HEK293 (cell line): ENCODE data around the gene PARL.

ENCODE experiments used
- CTCF ChIA-PET: fragments of 350-600 bp; formaldehyde crosslinking; extraction: SDS; loops from one replicate; lab custom pipeline; 2021; ENCODE audit warnings: antibody characterized with exemption; lab: Yijun Ruan, JAX
- POLR2A ChIA-PET: fragments of 300-600 bp; formaldehyde crosslinking; extraction: SDS; loops from one replicate; lab custom pipeline; 2020; ENCODE audit warnings: antibody characterized with exemption, inconsistent platforms; lab: Yijun Ruan, JAX
- H3K27ac ChIP-seq: fragments of 200-500 bp; sonication (Bioruptor generic); 2 replicates; pipeline ENCODE4 v1.5.1; 2014; ENCODE audit warnings: low read depth, low read length, control low read depth, inconsistent platforms; ENCODE audit errors: extremely low read depth
- H3K36me3 ChIP-seq, 2 experiments: fragments of 200-500 bp in 1 of 2; sonication (Bioruptor generic) in 1 of 2; 1 replicate in 1 of 2; 2 replicates in 1 of 2; pipeline ENCODE4 v1.5.1; 2014 to 2017; ENCODE audit warnings: inconsistent platforms in 2 of 2, low read length in 2 of 2; ENCODE audit not compliant: control insufficient read depth in 2 of 2, insufficient read depth in 1 of 2
- H3K4me1 ChIP-seq: fragments of 200-500 bp; sonication (Bioruptor generic); 2 replicates; pipeline ENCODE4 v1.5.1; 2014; ENCODE audit warnings: mild to moderate bottlenecking, low read length, inconsistent platforms; ENCODE audit not compliant: control insufficient read depth, insufficient read depth
- H3K4me3 ChIP-seq: 2 replicates; pipeline ENCODE4 v1.5.1; 2011; ENCODE audit warnings: low read depth, mild to moderate bottlenecking, control low read depth, low read length, moderate library complexity
- H3K9me3 ChIP-seq: fragments of 200-500 bp; sonication (Bioruptor generic); 2 replicates; pipeline ENCODE4 v1.5.1; 2014; ENCODE audit warnings: low read depth, low read length, inconsistent platforms; ENCODE audit not compliant: control insufficient read depth, insufficient read depth
- KLF1 ChIP-seq: fragments of 450-650 bp; formaldehyde crosslinking; IDR thresholded peaks from 2 replicates; pipeline ENCODE4 v1.5.1; 2016; ENCODE audit warnings: missing biosample characterization, missing genetic modification characterization
- KLF10 ChIP-seq: fragments of 450-650 bp; IDR thresholded peaks from 2 replicates; pipeline ENCODE4 v1.5.1; 2018; ENCODE audit warnings: missing biosample characterization, mild to moderate bottlenecking, missing genetic modification characterization
- SALL2 ChIP-seq: fragments of 450-650 bp; formaldehyde crosslinking; IDR thresholded peaks from 2 replicates; pipeline ENCODE4 v1.5.0; 2017; ENCODE audit warnings: missing biosample characterization, mild to moderate bottlenecking, missing genetic modification characterization, borderline replicate concordance
- ZBTB17 ChIP-seq: fragments of 450-650 bp; formaldehyde crosslinking; IDR thresholded peaks from 2 replicates; pipeline ENCODE4 v1.5.1; 2016; ENCODE audit warnings: missing biosample characterization, missing genetic modification characterization
- ZBTB20 ChIP-seq: fragments of 450-650 bp; formaldehyde crosslinking; IDR thresholded peaks from 2 replicates; pipeline ENCODE4 v1.5.1; 2016; ENCODE audit warnings: missing biosample characterization, missing genetic modification characterization
- ZNF146 ChIP-seq: fragments of 450-650 bp; formaldehyde crosslinking; IDR thresholded peaks from 2 replicates; pipeline ENCODE4 v1.5.1; 2016; ENCODE audit warnings: missing biosample characterization, missing genetic modification characterization
- ZNF335 ChIP-seq: fragments of 450-650 bp; formaldehyde crosslinking; conservative IDR thresholded peaks from 2 replicates; pipeline ENCODE4 v1.5.1; 2016; ENCODE audit warnings: missing biosample characterization, missing genetic modification characterization
- ZNF366 ChIP-seq: fragments of 450-650 bp; formaldehyde crosslinking; conservative IDR thresholded peaks from 2 replicates; pipeline ENCODE4 v1.5.1; 2016; ENCODE audit warnings: missing biosample characterization, missing genetic modification characterization
- ZNF521 ChIP-seq: fragments of 450-650 bp; formaldehyde crosslinking; IDR thresholded peaks from 2 replicates; pipeline ENCODE4 v1.5.1; 2017; ENCODE audit warnings: missing biosample characterization, mild to moderate bottlenecking, missing genetic modification characterization
- ZNF548 ChIP-seq: fragments of 450-650 bp; formaldehyde crosslinking; IDR thresholded peaks from 2 replicates; pipeline ENCODE4 v1.5.1; 2016; ENCODE audit warnings: missing biosample characterization, missing genetic modification characterization
- ZNF571 ChIP-seq: fragments of 450-650 bp; formaldehyde crosslinking; IDR thresholded peaks from 2 replicates; pipeline ENCODE4 v1.5.0; 2017; ENCODE audit warnings: missing biosample characterization, missing genetic modification characterization
- ZNF596 ChIP-seq: fragments of 450-650 bp; IDR thresholded peaks from 2 replicates; pipeline ENCODE4 v1.5.0; 2018; ENCODE audit warnings: missing biosample characterization, mild to moderate bottlenecking, missing genetic modification characterization, moderate library complexity
- ZNF792 ChIP-seq: fragments of 450-650 bp; formaldehyde crosslinking; IDR thresholded peaks from 2 replicates; pipeline ENCODE4 v1.5.1; 2016; ENCODE audit warnings: missing biosample characterization, missing genetic modification characterization
- TF ChIP-seq, protein P1 (sequence below): fragments of 450-650 bp; formaldehyde crosslinking; IDR thresholded peaks from 2 replicates; pipeline ENCODE4 v1.5.1; 2016; ENCODE audit warnings: missing biosample characterization, missing genetic modification characterization
- TF ChIP-seq, protein P2 (sequence below): IDR thresholded peaks from 2 replicates; pipeline ENCODE4 v1.6.1; 2011; ENCODE audit warnings: mild to moderate bottlenecking, low read depth, low read length, borderline replicate concordance
- TF ChIP-seq, protein P3 (sequence below): fragments of 450-650 bp; formaldehyde crosslinking; IDR thresholded peaks from 2 replicates; pipeline ENCODE4 v1.5.1; 2016; ENCODE audit warnings: missing biosample characterization, missing genetic modification characterization
- TF ChIP-seq, protein P4 (sequence below): fragments of 450-650 bp; IDR thresholded peaks from 2 replicates; pipeline ENCODE4 v1.5.1; 2018; ENCODE audit warnings: missing biosample characterization, mild to moderate bottlenecking, missing genetic modification characterization
- TF ChIP-seq, protein P5 (sequence below): fragments of 450-650 bp; formaldehyde crosslinking; IDR thresholded peaks from 2 replicates; pipeline ENCODE4 v1.5.1; 2017; ENCODE audit warnings: missing biosample characterization, missing genetic modification characterization
- TF ChIP-seq, protein P6 (sequence below): fragments of 450-650 bp; formaldehyde crosslinking; IDR thresholded peaks from 2 replicates; pipeline ENCODE4 v1.5.0; 2017; ENCODE audit warnings: missing biosample characterization, missing genetic modification characterization, borderline replicate concordance

The PARL gene

DNA sequence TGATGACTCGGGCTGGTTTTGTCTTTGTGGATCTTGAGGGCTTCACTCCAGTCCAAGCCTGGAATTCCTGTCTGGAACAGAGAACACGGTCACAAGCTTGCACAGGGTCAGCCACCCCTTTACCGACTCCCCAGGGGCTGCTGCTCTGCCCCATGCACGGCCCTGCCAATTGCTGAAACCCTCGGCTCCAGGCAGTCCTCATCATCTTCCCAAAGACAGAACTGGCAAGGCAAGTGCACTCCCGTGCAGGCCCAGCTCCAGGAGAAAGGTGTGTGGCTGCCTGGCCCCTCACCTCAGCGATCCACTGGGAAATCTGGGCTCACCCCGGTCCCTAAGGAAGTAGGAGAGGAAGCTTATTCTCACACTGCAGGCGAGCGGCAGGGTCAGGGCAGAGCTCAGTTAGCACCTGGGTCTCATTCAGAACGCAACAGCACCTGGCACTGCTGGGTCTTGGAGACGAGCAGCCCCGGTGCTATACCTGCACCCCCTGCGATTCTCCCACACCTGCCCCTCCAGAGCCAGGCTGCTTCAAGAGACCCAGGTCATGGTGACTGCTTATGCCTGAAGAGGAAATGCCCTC is 66.5 kb downstream of the PARL start:
- POLR2A ChIA-PET: no interaction called here

DNA sequence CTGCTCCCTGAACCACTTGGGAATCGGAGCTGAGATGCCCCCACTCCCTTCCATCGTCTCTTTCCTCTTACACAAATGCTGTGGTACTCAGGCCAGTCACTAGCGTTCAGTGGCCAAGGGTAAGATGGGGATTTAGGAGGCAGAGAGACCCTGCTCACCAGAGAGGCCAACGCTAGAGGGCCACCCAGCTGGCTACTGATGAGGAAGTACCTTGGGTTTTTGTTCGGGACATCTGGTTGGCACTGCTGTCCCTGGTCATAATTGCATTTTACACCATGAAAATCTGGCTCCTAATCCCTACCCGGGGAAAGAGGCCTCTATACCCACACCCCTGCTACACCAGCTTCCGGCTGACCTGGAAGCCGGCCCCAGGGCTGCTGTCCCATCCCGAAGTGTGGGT is 67.0 kb downstream of the PARL start:
- H3K36me3 ChIP-seq: peaks cover 0 to 47% of the 10 kb centered on the region in 2 experiments; a peak in 2 of 3 replicates
- no peaks in the 10 kb centered on the region for H3K9me3 ChIP-seq
- no peak overlapping the region for H3K4me3 ChIP-seq
- POLR2A ChIA-PET: no interaction called here
- no peaks in the 10 kb centered on the region for H3K4me1 ChIP-seq
- TF ChIP-seq ZNF335: no peak
- TF ChIP-seq ZNF571 (tag by site-specific recombination): no peak
- TF ChIP-seq KLF10 (tag by site-specific recombination): no peak
- no peak for TF ChIP-seq ZNF521 (tag by site-specific recombination)
- no peak for TF ChIP-seq ZNF596 (tag by site-specific recombination)
- no peak for TF ChIP-seq ZNF146 (tag by site-specific recombination)
- TF ChIP-seq ZNF792 (tag by site-specific recombination): no peak
- TF ChIP-seq, protein P1, sequence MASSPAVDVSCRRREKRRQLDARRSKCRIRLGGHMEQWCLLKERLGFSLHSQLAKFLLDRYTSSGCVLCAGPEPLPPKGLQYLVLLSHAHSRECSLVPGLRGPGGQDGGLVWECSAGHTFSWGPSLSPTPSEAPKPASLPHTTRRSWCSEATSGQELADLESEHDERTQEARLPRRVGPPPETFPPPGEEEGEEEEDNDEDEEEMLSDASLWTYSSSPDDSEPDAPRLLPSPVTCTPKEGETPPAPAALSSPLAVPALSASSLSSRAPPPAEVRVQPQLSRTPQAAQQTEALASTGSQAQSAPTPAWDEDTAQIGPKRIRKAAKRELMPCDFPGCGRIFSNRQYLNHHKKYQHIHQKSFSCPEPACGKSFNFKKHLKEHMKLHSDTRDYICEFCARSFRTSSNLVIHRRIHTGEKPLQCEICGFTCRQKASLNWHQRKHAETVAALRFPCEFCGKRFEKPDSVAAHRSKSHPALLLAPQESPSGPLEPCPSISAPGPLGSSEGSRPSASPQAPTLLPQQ (tag by site-specific recombination): no peak
- TF ChIP-seq, protein P2, sequence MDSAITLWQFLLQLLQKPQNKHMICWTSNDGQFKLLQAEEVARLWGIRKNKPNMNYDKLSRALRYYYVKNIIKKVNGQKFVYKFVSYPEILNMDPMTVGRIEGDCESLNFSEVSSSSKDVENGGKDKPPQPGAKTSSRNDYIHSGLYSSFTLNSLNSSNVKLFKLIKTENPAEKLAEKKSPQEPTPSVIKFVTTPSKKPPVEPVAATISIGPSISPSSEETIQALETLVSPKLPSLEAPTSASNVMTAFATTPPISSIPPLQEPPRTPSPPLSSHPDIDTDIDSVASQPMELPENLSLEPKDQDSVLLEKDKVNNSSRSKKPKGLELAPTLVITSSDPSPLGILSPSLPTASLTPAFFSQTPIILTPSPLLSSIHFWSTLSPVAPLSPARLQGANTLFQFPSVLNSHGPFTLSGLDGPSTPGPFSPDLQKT: no peak
- no peak for TF ChIP-seq ZBTB20 (tag by site-specific recombination)
- TF ChIP-seq, all 188 proteins: peak for 0
- CTCF ChIA-PET: no interaction called here
- H3K27ac ChIP-seq: no peak overlapping the region

More for the DNA sequence above, 66.5 kb downstream of the PARL start:
- no peaks in the 10 kb centered on the region for H3K9me3 ChIP-seq
- TF ChIP-seq ZBTB17 (no peak), ZNF366 (tag by site-specific recombination) (no peak), KLF10 (tag by site-specific recombination) (no peak), SALL2 (tag by site-specific recombination) (no peak), KLF1 (tag by site-specific recombination) (no peak), ZNF548 (tag by site-specific recombination) (no peak)
- TF ChIP-seq, protein P3, sequence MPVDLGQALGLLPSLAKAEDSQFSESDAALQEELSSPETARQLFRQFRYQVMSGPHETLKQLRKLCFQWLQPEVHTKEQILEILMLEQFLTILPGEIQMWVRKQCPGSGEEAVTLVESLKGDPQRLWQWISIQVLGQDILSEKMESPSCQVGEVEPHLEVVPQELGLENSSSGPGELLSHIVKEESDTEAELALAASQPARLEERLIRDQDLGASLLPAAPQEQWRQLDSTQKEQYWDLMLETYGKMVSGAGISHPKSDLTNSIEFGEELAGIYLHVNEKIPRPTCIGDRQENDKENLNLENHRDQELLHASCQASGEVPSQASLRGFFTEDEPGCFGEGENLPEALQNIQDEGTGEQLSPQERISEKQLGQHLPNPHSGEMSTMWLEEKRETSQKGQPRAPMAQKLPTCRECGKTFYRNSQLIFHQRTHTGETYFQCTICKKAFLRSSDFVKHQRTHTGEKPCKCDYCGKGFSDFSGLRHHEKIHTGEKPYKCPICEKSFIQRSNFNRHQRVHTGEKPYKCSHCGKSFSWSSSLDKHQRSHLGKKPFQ: no peak
- TF ChIP-seq, protein P4, sequence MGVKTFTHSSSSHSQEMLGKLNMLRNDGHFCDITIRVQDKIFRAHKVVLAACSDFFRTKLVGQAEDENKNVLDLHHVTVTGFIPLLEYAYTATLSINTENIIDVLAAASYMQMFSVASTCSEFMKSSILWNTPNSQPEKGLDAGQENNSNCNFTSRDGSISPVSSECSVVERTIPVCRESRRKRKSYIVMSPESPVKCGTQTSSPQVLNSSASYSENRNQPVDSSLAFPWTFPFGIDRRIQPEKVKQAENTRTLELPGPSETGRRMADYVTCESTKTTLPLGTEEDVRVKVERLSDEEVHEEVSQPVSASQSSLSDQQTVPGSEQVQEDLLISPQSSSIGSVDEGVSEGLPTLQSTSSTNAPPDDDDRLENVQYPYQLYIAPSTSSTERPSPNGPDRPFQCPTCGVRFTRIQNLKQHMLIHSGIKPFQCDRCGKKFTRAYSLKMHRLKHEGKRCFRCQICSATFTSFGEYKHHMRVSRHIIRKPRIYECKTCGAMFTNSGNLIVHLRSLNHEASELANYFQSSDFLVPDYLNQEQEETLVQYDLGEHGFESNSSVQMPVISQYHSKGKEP (tag by site-specific recombination): no peak
- TF ChIP-seq, protein P5, sequence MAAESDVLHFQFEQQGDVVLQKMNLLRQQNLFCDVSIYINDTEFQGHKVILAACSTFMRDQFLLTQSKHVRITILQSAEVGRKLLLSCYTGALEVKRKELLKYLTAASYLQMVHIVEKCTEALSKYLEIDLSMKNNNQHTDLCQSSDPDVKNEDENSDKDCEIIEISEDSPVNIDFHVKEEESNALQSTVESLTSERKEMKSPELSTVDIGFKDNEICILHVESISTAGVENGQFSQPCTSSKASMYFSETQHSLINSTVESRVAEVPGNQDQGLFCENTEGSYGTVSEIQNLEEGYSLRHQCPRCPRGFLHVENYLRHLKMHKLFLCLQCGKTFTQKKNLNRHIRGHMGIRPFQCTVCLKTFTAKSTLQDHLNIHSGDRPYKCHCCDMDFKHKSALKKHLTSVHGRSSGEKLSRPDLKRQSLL: no peak
- TF ChIP-seq, protein P6, sequence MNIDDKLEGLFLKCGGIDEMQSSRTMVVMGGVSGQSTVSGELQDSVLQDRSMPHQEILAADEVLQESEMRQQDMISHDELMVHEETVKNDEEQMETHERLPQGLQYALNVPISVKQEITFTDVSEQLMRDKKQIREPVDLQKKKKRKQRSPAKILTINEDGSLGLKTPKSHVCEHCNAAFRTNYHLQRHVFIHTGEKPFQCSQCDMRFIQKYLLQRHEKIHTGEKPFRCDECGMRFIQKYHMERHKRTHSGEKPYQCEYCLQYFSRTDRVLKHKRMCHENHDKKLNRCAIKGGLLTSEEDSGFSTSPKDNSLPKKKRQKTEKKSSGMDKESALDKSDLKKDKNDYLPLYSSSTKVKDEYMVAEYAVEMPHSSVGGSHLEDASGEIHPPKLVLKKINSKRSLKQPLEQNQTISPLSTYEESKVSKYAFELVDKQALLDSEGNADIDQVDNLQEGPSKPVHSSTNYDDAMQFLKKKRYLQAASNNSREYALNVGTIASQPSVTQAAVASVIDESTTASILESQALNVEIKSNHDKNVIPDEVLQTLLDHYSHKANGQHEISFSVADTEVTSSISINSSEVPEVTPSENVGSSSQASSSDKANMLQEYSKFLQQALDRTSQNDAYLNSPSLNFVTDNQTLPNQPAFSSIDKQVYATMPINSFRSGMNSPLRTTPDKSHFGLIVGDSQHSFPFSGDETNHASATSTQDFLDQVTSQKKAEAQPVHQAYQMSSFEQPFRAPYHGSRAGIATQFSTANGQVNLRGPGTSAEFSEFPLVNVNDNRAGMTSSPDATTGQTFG (tag by site-specific recombination): no peak
- H3K27ac ChIP-seq: no peak overlapping the region
- peaks cover 0 to 44% of the 10 kb centered on the region in 2 experiments; a peak in 2 of 3 replicates for H3K36me3 ChIP-seq
- CTCF ChIA-PET: interaction anchor here (0.6 to 0.7 kb wide), 2 partner anchors 196 to 985 kb away, joined by 3 read pairs; no protein-coding TSS in a partner anchor
- H3K4me3 ChIP-seq: no peak overlapping the region
- H3K4me1 ChIP-seq: no peaks in the 10 kb centered on the region
